ENCODE measurements around the gene OTOL1.

The OTOL1 gene

DNA sequence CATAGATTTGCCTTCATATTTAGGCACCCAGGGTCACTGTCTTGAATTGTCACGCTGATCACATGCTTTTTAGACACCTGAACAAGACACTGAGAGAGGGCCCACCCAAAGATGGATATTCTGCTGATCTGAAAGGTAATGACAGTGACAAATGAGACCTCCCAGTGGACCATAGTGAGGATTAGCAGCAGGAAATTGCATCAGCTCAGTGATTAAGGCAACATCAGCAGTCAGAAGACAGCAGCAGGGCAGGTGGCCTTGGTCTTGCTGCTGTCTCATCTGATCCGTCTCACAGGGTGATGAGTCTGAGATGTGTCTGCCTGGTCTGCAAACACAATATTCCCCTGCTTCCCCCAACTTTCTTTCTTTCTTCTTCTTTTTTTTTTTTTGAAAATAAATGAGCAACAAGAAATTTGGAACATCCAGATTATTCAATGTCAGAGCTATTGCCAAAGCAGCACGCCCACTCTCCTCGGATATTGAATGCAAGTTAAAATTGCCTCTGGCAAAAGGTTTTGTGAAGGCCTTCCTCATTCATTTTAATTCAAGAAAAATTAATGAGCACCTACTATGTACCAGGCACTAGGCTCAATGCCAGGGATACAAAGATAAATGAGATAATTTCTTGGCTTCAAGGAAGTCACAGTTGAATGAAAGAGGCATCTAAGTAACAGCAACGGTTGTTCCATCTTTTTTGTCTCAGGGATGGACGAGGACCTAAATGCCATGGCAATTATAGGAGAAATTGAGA is 14.1 kb downstream of the OTOL1 start:
- Histone ChIP-seq H3K9me3 (ENCODE audit: insufficient read depth, low read depth, low read length) (no peaks in the 10 kb centered on the region), H3K79me2 (ENCODE audit: insufficient read depth, low read length) (no peaks in the 10 kb centered on the region), H2AFZ (ENCODE audit: low read length) (no peak overlapping the region), H3F3A (ENCODE audit: low read depth) (no peaks in the 10 kb centered on the region), H3K9me2 (replicated peaks; ENCODE audit: low read depth, low read length) (no peaks in the 10 kb centered on the region), H3K4me1 (ENCODE audit: insufficient read depth, low read length, poor library complexity, severe bottlenecking) (peaks cover 9% of the 10 kb centered on the region), H3K9ac (ENCODE audit: low read depth, low read length, poor library complexity, severe bottlenecking) (no peak overlapping the region), H3K4me2 (ENCODE audit: low read depth, low read length, poor library complexity, severe bottlenecking) (no peak overlapping the region), H3K36me3 (ENCODE audit: insufficient read depth, low read length) (no peaks in the 10 kb centered on the region), H3K27me3 (ENCODE audit: insufficient read depth, low read length, poor library complexity, severe bottlenecking) (no peaks in the 10 kb centered on the region), H4K20me1 (ENCODE audit: insufficient read depth, low read length, poor library complexity, severe bottlenecking) (no peaks in the 10 kb centered on the region), H3K4me3 (ENCODE audit: low read length, poor library complexity, severe bottlenecking) (no peak overlapping the region)
- TF ChIP-seq EZH2phosphoT487 (IDR thresholded peaks at IDR 0.05; ENCODE audit: borderline replicate concordance), result no peak
- TF ChIP-seq, protein P1, sequence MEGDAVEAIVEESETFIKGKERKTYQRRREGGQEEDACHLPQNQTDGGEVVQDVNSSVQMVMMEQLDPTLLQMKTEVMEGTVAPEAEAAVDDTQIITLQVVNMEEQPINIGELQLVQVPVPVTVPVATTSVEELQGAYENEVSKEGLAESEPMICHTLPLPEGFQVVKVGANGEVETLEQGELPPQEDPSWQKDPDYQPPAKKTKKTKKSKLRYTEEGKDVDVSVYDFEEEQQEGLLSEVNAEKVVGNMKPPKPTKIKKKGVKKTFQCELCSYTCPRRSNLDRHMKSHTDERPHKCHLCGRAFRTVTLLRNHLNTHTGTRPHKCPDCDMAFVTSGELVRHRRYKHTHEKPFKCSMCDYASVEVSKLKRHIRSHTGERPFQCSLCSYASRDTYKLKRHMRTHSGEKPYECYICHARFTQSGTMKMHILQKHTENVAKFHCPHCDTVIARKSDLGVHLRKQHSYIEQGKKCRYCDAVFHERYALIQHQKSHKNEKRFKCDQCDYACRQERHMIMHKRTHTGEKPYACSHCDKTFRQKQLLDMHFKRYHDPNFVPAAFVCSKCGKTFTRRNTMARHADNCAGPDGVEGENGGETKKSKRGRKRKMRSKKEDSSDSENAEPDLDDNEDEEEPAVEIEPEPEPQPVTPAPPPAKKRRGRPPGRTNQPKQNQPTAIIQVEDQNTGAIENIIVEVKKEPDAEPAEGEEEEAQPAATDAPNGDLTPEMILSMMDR (conservative IDR thresholded peaks at IDR 0.05; ENCODE audit: low read length), result no peak

DNA sequence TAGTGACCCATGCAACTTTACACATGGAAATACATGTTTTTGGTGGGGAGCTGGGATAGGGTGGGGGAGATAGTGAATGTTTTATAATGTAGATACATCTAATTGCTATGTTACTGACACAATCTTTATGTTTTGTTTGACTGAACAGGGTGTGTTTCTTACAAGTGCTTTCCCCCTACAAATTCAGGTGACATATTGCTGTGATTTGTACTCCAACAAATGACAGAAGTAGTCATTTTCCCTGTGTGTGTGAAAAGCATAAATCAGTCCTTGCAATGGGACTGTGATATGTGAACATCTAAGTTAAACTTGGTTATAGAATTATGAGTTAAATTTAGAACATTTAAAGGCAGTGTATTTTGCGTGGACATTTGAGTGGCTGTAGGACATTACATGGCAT is 27.3 kb downstream of the OTOL1 start:
- Histone ChIP-seq H3K9me2 (replicated peaks; ENCODE audit: low read depth, low read length) (no peaks in the 10 kb centered on the region), H3K79me2 (ENCODE audit: insufficient read depth, low read length) (no peaks in the 10 kb centered on the region), H3K4me1 (ENCODE audit: insufficient read depth, low read length, poor library complexity, severe bottlenecking) (no peaks in the 10 kb centered on the region), H3K27me3 (ENCODE audit: insufficient read depth, low read length, poor library complexity, severe bottlenecking) (no peaks in the 10 kb centered on the region), H3K4me3 (ENCODE audit: low read length, poor library complexity, severe bottlenecking) (no peak overlapping the region), H3K9me3 (ENCODE audit: insufficient read depth, low read depth, low read length) (no peaks in the 10 kb centered on the region), H4K20me1 (ENCODE audit: insufficient read depth, low read length, poor library complexity, severe bottlenecking) (no peaks in the 10 kb centered on the region), H3K36me3 (ENCODE audit: insufficient read depth, low read length) (no peaks in the 10 kb centered on the region), H3K4me2 (ENCODE audit: low read depth, low read length, poor library complexity, severe bottlenecking) (no peak overlapping the region), H3K9ac (ENCODE audit: low read depth, low read length, poor library complexity, severe bottlenecking) (no peak overlapping the region), H2AFZ (ENCODE audit: low read length) (no peak overlapping the region), H3F3A (ENCODE audit: low read depth) (no peaks in the 10 kb centered on the region)
- TF ChIP-seq EZH2phosphoT487 (IDR thresholded peaks at IDR 0.05; ENCODE audit: borderline replicate concordance), result no peak
- TF ChIP-seq, protein P1 (conservative IDR thresholded peaks at IDR 0.05; ENCODE audit: low read length), result no peak

DNA sequence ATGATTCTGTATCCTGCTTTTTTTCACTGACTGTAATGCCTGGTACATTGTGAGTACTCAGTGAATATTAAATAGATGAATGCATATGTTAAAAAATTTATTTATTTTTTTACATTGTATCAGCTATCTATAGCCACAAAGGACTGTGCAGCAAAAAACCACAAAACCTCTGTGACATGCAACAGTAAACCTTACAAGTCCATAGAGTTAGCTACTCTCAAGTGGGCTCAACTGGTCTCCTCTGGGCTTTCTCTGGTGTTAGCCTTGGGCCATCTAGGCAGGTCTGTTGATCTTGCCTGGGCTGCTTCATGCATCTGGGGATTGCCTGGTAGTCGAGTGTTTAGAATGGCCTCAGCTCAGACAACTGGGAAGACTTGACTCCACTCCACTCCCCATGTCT is 35.3 kb downstream of the OTOL1 start:
- H3F3A ChIP-seq (ENCODE audit: low read depth), result no peaks in the 10 kb centered on the region
- no peak overlapping the region for H3K9ac ChIP-seq (ENCODE audit: low read depth, low read length, poor library complexity, severe bottlenecking)
- H3K4me3 ChIP-seq (ENCODE audit: low read length, poor library complexity, severe bottlenecking), result no peak overlapping the region
- no peak overlapping the region for H2AFZ ChIP-seq (ENCODE audit: low read length)
- H3K4me1 ChIP-seq (ENCODE audit: insufficient read depth, low read length, poor library complexity, severe bottlenecking), result no peaks in the 10 kb centered on the region
- no peaks in the 10 kb centered on the region for H3K9me3 ChIP-seq (ENCODE audit: insufficient read depth, low read depth, low read length)
- H3K4me2 ChIP-seq (ENCODE audit: low read depth, low read length, poor library complexity, severe bottlenecking), result no peak overlapping the region
- no peaks in the 10 kb centered on the region for H3K79me2 ChIP-seq (ENCODE audit: insufficient read depth, low read length)
- no peaks in the 10 kb centered on the region for H3K36me3 ChIP-seq (ENCODE audit: insufficient read depth, low read length)
- H3K9me2 ChIP-seq (replicated peaks; ENCODE audit: low read depth, low read length), result no peaks in the 10 kb centered on the region
- no peaks in the 10 kb centered on the region for H3K27me3 ChIP-seq (ENCODE audit: insufficient read depth, low read length, poor library complexity, severe bottlenecking)
- H4K20me1 ChIP-seq (ENCODE audit: insufficient read depth, low read length, poor library complexity, severe bottlenecking), result no peaks in the 10 kb centered on the region
- TF ChIP-seq, protein P1 (conservative IDR thresholded peaks at IDR 0.05; ENCODE audit: low read length), result no peak
- TF ChIP-seq EZH2phosphoT487 (IDR thresholded peaks at IDR 0.05; ENCODE audit: borderline replicate concordance), result no peak
